Liver (tissue), 9 donors: ENCODE data around the gene DICER1. TPM values are rescaled to one million over a fixed set of nuclear protein-coding genes. Genes with fewer than 3 reads are reported as not detected.

ENCODE experiments used
- DNase-seq: peaks from one replicate; pipeline ENCODE4 v3.0.0-alpha.2; 2017; ENCODE audit warnings: low spot score
- H3K27ac ChIP-seq, 2 donors: one replicate each; pipeline ENCODE4 v1.7.0; 2013; ENCODE audit warnings: inconsistent platforms in 2 of 2, low read length in 2 of 2, control low read depth in 1 of 2, low read depth in 1 of 2, mild to moderate bottlenecking in 1 of 2
- H3K27me3 ChIP-seq, 4 donors: one replicate each; pipeline versions ENCODE4 v1.6.1 to v1.7.0; 2013; ENCODE audit warnings: low read length in 3 of 4, inconsistent platforms in 1 of 4, mild to moderate bottlenecking in 1 of 4, moderate library complexity in 1 of 4; ENCODE audit not compliant: control insufficient read depth in 4 of 4, insufficient read depth in 4 of 4
- H3K36me3 ChIP-seq, 4 donors: one replicate each; pipeline versions ENCODE4 v1.6.1 to v1.7.0; 2013; ENCODE audit warnings: low read length in 3 of 4, mild to moderate bottlenecking in 3 of 4, low read depth in 1 of 4, moderate library complexity in 1 of 4; ENCODE audit not compliant: control insufficient read depth in 4 of 4, insufficient read depth in 3 of 4
- H3K4me1 ChIP-seq, 4 donors: one replicate each; pipeline versions ENCODE4 v1.6.1 to v1.7.0; 2013; ENCODE audit warnings: low read length in 3 of 4, mild to moderate bottlenecking in 3 of 4, moderate library complexity in 1 of 4; ENCODE audit not compliant: control insufficient read depth in 4 of 4, insufficient read depth in 4 of 4
- H3K4me3 ChIP-seq, 3 donors: one replicate each; pipeline versions ENCODE4 v1.6.1 to v1.7.0; 2013; ENCODE audit warnings: low read length in 3 of 3, control low read depth in 1 of 3, low read depth in 1 of 3, mild to moderate bottlenecking in 1 of 3
- H3K9ac ChIP-seq, 2 donors: one replicate each; pipeline ENCODE4 v1.7.0; 2013; ENCODE audit warnings: low read length in 2 of 2, mild to moderate bottlenecking in 2 of 2, moderate library complexity in 2 of 2, control low read depth in 1 of 2, low read depth in 1 of 2
- H3K9me3 ChIP-seq, 4 donors: one replicate each; pipeline versions ENCODE4 v1.6.1 to v1.7.0; 2013; ENCODE audit warnings: low read length in 3 of 4; ENCODE audit not compliant: control insufficient read depth in 4 of 4
- EGR1 ChIP-seq, 2 donors: IDR thresholded peaks; 2 replicates each; pipeline ENCODE4 v1.6.1; 2016 to 2018; ENCODE audit warnings: antibody characterized with exemption in 2 of 2, low read depth in 2 of 2
- FOXA1 ChIP-seq: IDR thresholded peaks from 2 replicates; pipeline ENCODE4 v1.6.1; 2016; ENCODE audit warnings: antibody characterized with exemption
- FOXA2 ChIP-seq: IDR thresholded peaks from 2 replicates; pipeline ENCODE4 v1.6.1; 2016; ENCODE audit warnings: antibody characterized with exemption
- GABPA ChIP-seq, 2 donors: IDR thresholded peaks in 1 of 2; conservative IDR thresholded peaks in 1 of 2; 2 replicates each; pipeline ENCODE4 v1.6.1; 2016; ENCODE audit warnings: antibody characterized with exemption in 2 of 2, mild to moderate bottlenecking in 1 of 2, moderate library complexity in 1 of 2
- HNF4A ChIP-seq, 2 donors: conservative IDR thresholded peaks; 2 replicates each; pipeline ENCODE4 v1.6.1; 2016; ENCODE audit warnings: antibody characterized with exemption in 2 of 2, mild to moderate bottlenecking in 2 of 2
- HNF4G ChIP-seq: IDR thresholded peaks from 2 replicates; pipeline ENCODE4 v1.6.1; 2016; ENCODE audit warnings: antibody characterized with exemption
- JUND ChIP-seq, 2 donors: IDR thresholded peaks; 2 replicates each; pipeline ENCODE4 v1.6.1; 2016; ENCODE audit warnings: antibody characterized with exemption in 2 of 2
- NR2F2 ChIP-seq: IDR thresholded peaks from 2 replicates; pipeline ENCODE4 v1.6.1; 2016; ENCODE audit warnings: antibody characterized with exemption
- RAD21 ChIP-seq, 2 donors: IDR thresholded peaks; 2 replicates each; pipeline ENCODE4 v1.6.1; 2016; ENCODE audit warnings: antibody characterized with exemption in 2 of 2, mild to moderate bottlenecking in 2 of 2
- REST ChIP-seq: IDR thresholded peaks from 2 replicates; pipeline ENCODE4 v1.6.1; 2016; ENCODE audit warnings: antibody characterized with exemption, mild to moderate bottlenecking
- RXRA ChIP-seq, 2 donors: IDR thresholded peaks; 2 replicates each; pipeline ENCODE4 v1.6.1; 2017 to 2018; ENCODE audit warnings: antibody characterized with exemption in 2 of 2, mild to moderate bottlenecking in 1 of 2
- SP1 ChIP-seq: IDR thresholded peaks from 2 replicates; pipeline ENCODE4 v1.6.1; 2018; ENCODE audit warnings: antibody characterized with exemption, mild to moderate bottlenecking
- TAF1 ChIP-seq: conservative IDR thresholded peaks from 2 replicates; pipeline ENCODE4 v1.6.1; 2016; ENCODE audit warnings: antibody characterized with exemption, mild to moderate bottlenecking
- YY1 ChIP-seq: IDR thresholded peaks from 2 replicates; pipeline ENCODE4 v1.6.1; 2016; ENCODE audit warnings: antibody characterized with exemption, mild to moderate bottlenecking
- ZBTB33 ChIP-seq: IDR thresholded peaks from 2 replicates; pipeline ENCODE4 v1.6.1; 2016; ENCODE audit warnings: antibody characterized with exemption
- WGBS: extraction: QIAGEN DNeasy Blood & Tissue Kit; methylation state at CpG from one replicate; pipeline ENCODE4 v1.1.7; 2013; 5-methylcytosine and 5-hydroxymethylcytosine counted together
- polyA plus RNA-seq, 2 donors: library from polyadenylated mRNA; stranded (reverse) in 1 of 2; unstranded in 1 of 2; fragments of 200-250 nt in 1 of 2; fragments of >200 nt in 1 of 2; fragmentation: Nextera tagmentation in 1 of 2; extraction: Ambion mirVana in 1 of 2; gene quantifications; one replicate each; pipeline versions ENCODE4 v1.2.1 to v1.2.3, GENCODE V29; 2013 to 2015
- total RNA-seq, 2 donors: library from RNA; depleted of rRNA; stranded (reverse); fragments of >200 nt; gene quantifications; one replicate each; pipeline ENCODE4 v1.2.3, GENCODE V29; 2014
- TF ChIP-seq, protein P1 (sequence below): fragments of 150-350 bp; IDR thresholded peaks from 2 replicates; pipeline ENCODE4 v1.5.1; 2017; ENCODE audit warnings: improper control_type of control experiment, low read depth, low read length; ENCODE audit not compliant: missing input control
- TF ChIP-seq, protein P2 (sequence below): IDR thresholded peaks from 2 replicates; pipeline ENCODE4 v1.6.1; 2016; ENCODE audit warnings: antibody characterized with exemption
- donor health status: healthy.
- donor health status: healthy.
- donor health status: healthy.
- donor health status: healthy.
- donor health status: healthy.

DICER1 gene
- total and polyA plus RNA-seq, 4 donors = 7.5 to 43.6 (median 20.3) TPM

GRCh38 chr14:95199298-95199983, 42.1 kb upstream of the DICER1 start:
- Histone ChIP-seq H3K36me3 (peaks cover 5 to 24% (median 17%) of the 10 kb centered on the region in 4 donors), H3K27ac (no peak overlapping the region), H3K9ac (no peak overlapping the region), H3K9me3 (no peaks in the 10 kb centered on the region), H3K4me1 (no peaks in the 10 kb centered on the region), H3K4me3 (no peak overlapping the region), H3K27me3 (no peaks in the 10 kb centered on the region)
- DNase-seq = no peak
- TF ChIP-seq, protein P1, sequence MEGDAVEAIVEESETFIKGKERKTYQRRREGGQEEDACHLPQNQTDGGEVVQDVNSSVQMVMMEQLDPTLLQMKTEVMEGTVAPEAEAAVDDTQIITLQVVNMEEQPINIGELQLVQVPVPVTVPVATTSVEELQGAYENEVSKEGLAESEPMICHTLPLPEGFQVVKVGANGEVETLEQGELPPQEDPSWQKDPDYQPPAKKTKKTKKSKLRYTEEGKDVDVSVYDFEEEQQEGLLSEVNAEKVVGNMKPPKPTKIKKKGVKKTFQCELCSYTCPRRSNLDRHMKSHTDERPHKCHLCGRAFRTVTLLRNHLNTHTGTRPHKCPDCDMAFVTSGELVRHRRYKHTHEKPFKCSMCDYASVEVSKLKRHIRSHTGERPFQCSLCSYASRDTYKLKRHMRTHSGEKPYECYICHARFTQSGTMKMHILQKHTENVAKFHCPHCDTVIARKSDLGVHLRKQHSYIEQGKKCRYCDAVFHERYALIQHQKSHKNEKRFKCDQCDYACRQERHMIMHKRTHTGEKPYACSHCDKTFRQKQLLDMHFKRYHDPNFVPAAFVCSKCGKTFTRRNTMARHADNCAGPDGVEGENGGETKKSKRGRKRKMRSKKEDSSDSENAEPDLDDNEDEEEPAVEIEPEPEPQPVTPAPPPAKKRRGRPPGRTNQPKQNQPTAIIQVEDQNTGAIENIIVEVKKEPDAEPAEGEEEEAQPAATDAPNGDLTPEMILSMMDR = no peak
- TF ChIP-seq EGR1 (IDR thresholded peaks at IDR 0.05; ENCODE audit: low read depth in 2 of 2) = no peak
- TF ChIP-seq ZBTB33 = no peak
- TF ChIP-seq TAF1 = no peak
- no peak for TF ChIP-seq RAD21 (IDR thresholded peaks at IDR 0.05)
- no peak for TF ChIP-seq FOXA2
- TF ChIP-seq HNF4A (conservative IDR thresholded peaks at IDR 0.05) = no peak
- TF ChIP-seq JUND (IDR thresholded peaks at IDR 0.05) = no peak
- TF ChIP-seq GABPA (IDR thresholded peaks at IDR 0.05 in 1 of 2, conservative IDR thresholded peaks at IDR 0.05 in 1 of 2) = no peak
- no peak for TF ChIP-seq REST
- WGBS = 68% methylated on average over 8 of the region's 8 CpGs

GRCh38 chr14:95198320-95198719, 41.0 kb upstream of the DICER1 start:
- H3K4me3 ChIP-seq = no peak overlapping the region
- no peak overlapping the region for H3K27ac ChIP-seq
- no peak for DNase-seq
- WGBS = 97% methylated on average over 9 of the region's 9 CpGs
- peaks cover 5 to 23% (median 10%) of the 10 kb centered on the region in 4 donors for H3K36me3 ChIP-seq
- H3K9ac ChIP-seq = no peak overlapping the region
- no peaks in the 10 kb centered on the region for H3K9me3 ChIP-seq
- no peaks in the 10 kb centered on the region for H3K4me1 ChIP-seq
- no peaks in the 10 kb centered on the region for H3K27me3 ChIP-seq
- TF ChIP-seq JUND (IDR thresholded peaks at IDR 0.05) = no peak
- no peak for TF ChIP-seq EGR1 (IDR thresholded peaks at IDR 0.05; ENCODE audit: low read depth in 2 of 2)
- no peak for TF ChIP-seq YY1
- TF ChIP-seq, protein P2, sequence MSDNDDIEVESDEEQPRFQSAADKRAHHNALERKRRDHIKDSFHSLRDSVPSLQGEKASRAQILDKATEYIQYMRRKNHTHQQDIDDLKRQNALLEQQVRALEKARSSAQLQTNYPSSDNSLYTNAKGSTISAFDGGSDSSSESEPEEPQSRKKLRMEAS = no peak
- TF ChIP-seq TAF1 = no peak
- no peak for TF ChIP-seq SP1
- TF ChIP-seq GABPA (IDR thresholded peaks at IDR 0.05 in 1 of 2, conservative IDR thresholded peaks at IDR 0.05 in 1 of 2) = no peak
- no peak for TF ChIP-seq RXRA (IDR thresholded peaks at IDR 0.05)
- TF ChIP-seq, protein P1 = no peak
- TF ChIP-seq ZBTB33 = no peak
- TF ChIP-seq FOXA1 = no peak
- TF ChIP-seq HNF4G = no peak
- TF ChIP-seq NR2F2 = no peak
- no peak for TF ChIP-seq RAD21 (IDR thresholded peaks at IDR 0.05)
- no peak for TF ChIP-seq FOXA2
